HG03103 (cell line): ENCODE results near the gene NBPF14.
"Not testable (repeated sequence)": the region's sequence is repeated elsewhere in the genome, so short reads cannot be mapped to it uniquely, and the experiment has no call there.

ENCODE experiments used
- ATAC-seq: cut with Tn5 transposase; IDR thresholded peaks from one replicate; pipeline ENCODE4 v1.9.1; 2021; ENCODE audit warnings: low read depth; ENCODE audit not compliant: unreplicated experiment

Gene NBPF14, protein sequence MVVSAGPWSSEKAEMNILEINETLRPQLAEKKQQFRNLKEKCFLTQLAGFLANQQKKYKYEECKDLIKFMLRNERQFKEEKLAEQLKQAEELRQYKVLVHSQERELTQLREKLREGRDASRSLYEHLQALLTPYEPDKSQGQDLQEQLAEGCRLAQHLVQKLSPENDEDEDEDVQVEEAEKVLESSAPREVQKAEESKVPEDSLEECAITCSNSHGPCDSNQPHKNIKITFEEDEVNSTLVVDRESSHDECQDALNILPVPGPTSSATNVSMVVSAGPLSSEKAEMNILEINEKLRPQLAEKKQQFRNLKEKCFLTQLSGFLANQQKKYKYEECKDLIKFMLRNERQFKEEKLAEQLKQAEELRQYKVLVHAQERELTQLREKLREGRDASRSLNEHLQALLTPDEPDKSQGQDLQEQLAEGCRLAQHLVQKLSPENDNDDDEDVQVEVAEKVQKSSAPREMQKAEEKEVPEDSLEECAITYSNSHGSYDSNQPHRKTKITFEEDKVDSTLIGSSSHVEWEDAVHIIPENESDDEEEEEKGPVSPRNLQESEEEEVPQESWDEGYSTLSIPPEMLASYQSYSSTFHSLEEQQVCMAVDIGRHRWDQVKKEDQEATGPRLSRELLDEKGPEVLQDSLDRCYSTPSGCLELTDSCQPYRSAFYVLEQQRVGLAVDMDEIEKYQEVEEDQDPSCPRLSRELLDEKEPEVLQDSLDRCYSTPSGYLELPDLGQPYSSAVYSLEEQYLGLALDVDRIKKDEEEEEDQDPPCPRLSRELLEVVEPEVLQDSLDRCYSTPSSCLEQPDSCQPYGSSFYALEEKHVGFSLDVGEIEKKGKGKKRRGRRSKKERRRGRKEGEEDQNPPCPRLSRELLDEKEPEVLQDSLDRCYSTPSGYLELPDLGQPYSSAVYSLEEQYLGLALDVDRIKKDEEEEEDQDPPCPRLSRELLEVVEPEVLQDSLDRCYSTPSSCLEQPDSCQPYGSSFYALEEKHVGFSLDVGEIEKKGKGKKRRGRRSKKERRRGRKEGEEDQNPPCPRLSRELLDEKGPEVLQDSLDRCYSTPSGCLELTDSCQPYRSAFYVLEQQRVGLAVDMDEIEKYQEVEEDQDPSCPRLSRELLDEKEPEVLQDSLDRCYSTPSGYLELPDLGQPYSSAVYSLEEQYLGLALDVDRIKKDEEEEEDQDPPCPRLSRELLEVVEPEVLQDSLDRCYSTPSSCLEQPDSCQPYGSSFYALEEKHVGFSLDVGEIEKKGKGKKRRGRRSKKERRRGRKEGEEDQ (N-terminal part only)

DNA sequence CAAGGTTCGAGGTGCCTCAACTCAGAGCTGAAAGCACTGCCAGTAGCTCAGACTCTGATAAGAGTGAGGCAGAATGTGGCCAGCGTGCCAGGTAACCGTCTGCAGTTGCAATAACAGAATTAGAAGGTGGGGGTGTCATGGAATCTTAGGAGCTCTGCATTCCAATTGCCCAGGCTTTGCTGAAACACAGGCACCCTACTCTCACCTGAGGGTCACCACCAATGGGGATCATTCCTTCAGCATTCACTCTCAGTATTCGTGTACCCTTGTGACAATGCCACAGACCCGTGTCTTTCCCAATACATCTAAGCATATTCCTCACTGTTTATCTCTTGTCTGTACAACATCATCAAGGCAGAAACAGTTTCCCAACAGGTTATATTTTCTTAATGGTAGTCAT lies at the start of gene NBPF14:
Gene NBPF14 (minus strand): TSS at position 101 of the 400 bp plus-strand sequence. CDS start 294 bp downstream, outside the sequence.
- not testable (repeated sequence) for ATAC-seq

- ATAC-seq: not testable (repeated sequence)
These were observed 29.6 kb upstream of the NBPF14 start for GRCh38 chr1:148625451-148625850.

DNA sequence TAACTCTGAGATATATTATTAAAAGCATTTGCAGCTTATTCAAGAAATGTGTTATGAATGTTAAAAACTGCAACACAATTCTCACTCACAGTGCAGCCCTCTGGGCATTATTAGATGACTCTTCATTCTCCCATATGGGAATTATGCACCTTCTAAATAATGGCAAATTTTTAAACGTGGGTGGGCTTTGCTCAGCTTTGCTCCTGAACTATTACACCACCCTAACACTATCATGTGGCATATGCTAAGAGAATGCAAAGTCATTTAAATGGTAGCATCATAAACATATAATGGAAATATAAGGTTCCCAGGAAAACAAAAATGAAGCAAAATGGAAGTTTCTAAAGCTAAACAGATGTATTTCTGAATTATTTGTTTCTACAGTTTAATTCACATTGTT lies 22.4 kb upstream of the NBPF14 start:
- ATAC-seq: not testable (repeated sequence)

DNA sequence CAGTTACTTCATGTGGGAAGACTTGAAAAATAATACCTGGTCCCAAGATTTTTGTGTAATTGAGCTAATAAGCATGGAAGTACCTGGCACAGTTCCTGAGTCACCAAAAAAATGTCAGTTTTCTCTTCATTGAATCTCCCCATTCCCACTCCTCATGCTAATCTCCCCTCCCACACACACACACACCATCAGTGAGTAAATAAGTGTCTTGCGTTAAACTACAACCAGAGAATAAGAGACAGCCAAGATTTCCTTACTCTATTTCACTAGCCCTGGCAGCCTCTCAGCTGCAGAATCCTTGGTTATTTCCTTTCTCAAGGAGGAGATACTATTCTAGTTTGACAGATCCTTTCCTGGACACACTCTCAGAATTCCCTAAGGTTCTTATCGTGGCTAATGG lies 9.5 kb upstream of the NBPF14 start:
- not testable (repeated sequence) for ATAC-seq

DNA sequence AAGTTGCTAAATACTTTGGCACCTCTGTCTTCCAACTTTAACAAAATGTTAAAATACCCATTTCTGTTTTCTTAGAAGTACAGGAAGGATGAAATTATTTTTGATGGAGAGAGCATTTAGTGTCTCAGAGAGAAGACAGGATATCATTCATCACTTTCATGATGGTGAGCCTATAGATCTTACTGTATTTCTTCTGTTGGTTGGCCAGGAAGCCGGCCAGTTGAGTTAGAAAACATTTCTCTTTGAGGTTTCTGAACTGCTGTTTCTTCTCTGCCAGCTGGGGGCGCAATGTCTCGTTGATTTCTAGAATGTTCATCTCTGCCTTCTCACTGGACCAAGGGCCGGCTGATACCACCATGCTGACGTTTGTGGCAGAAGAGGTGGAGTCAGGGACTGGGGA lies 451 bp downstream of the NBPF14 start:
- ATAC-seq: not testable (repeated sequence)

DNA sequence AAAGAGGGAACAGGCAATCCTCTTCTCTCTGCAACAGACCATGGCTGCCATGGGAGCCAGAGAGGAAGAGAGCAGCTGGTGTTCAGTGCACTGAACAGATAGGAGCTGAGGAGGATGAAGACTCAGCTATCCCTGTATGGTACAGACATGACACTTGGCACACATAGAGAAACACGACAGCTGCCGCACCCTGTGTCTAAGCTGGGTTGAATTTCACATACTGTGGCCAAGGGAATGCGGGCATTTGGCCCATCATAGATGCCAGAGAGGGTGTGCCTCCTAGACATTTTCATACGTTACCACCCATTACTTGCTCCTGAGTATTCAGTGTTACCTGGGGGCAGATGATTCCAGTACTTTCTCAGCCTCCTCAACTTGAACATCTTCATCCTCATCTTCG lies 4.7 kb downstream of the NBPF14 start:
- not testable (repeated sequence) for ATAC-seq

GRCh38 chr1:148532158-148532557 lies 63.7 kb downstream of the NBPF14 start:
- ATAC-seq: not testable (repeated sequence)

DNA sequence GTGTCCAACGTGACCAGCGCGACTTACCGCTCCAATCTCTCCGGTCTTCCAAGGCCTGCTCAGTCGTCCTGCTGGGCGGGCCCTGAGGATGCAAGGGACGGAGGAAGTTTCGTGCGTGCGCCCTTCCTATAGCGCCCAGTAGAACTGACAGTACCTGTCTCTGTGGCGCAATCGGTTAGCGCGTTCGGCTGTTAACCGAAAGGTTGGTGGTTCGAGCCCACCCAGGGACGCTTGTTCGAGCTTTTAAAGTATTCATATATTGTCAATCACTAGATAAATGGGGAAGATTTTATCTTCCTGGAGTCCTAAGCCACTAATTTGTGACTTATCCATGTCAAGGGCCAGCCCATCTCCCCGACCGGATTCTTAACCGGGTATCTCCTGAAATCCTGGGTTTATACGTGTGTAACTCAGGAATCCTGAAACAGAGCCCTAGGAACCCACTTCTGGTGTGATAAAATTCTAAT lies 66.7 kb downstream of the NBPF14 start:
- not testable (repeated sequence) for ATAC-seq

DNA sequence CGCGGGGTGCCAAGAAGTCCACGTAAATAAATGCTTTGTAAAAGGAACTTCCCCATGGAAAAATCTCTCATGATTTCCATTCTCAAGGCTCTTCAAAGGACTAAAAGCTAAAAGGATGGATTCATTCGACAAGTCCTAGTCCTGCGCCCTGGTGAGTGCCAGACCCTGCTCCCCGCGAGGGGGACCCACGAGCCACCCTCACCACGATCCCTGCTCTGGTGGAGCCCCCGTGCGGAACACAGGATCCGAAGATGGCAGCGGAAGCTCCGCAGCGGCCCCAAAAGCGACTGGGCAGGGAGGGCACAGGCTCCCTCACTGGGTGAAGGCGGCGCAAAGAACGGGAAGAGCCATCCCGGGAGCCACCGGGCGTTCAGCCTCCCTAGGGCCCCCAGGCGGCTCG lies 67.2 kb downstream of the NBPF14 start:
- not testable (repeated sequence) for ATAC-seq

DNA sequence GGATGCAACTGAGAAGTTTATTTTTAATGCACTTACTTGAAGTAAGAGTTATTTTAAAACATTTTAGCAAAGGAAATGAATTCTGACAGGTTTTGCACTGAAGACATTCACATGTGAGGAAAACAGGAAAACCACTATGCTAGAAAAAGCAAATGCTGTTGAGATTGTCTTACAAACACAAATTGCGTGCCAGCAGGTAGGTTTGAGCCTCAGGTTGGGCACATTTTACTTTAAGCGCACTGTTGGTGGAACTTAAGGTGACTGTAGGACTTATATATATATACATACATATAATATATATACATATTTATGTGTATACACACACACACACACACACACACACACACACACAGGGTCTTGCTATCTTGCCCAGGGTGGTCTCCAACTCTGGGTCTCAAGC lies 69.2 kb downstream of the NBPF14 start:
- not testable (repeated sequence) for ATAC-seq

GRCh38 chr1:148523205-148524144 lies 72.3 kb downstream of the NBPF14 start:
- ATAC-seq: not testable (repeated sequence)

DNA sequence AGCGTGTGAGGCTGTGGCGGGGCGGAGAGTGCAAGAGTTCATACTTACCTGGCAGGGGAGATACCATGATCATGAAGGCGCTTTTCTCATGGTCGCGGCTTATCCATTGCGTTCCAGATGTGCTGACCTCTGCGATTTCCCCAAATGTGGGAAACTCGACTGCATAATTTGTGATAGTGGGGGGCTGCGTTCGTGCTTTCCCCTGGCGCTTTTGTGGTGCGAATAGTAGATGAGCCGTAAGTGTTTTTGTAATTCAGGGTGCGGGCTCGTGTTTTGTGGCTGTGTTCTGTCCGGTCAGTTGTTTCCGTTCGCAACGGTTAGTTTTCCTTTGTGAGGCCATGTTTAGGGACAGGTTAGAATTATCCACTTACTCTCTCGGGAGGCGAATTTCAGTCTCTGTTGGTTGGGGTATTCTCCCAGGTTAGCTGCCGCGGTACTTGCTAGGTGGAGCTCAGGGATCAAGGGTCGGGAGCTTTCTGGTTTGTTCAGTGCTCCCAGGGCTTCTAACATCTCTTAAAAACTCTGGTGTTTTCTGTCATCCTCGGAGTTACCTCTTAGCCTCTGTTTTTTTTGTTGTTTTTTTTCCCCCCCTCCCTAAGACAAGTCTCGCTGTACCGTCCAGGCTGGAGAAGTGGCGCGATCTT lies 73.1 kb downstream of the NBPF14 start:
- peak; percentile 81 for ATAC-seq

DNA sequence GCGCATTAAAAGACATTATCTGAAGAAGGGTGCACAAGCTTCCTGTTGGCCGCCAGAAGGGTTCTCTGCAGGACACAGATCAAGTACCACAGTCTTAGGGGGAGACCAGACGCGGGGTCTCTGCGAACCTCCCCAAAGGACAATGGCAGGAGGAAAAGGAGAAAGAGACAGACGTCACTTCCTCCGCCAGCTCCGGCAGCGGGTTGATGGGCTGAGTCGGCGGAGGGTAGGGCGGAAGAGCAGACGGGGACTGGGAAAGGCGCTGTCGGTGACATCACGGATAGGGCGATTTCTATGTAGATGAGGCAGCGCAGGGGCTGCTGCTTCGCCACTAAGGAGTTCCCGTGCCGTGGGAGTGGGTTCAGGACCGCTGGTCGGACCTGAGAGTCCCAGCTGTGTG lies 73.7 kb downstream of the NBPF14 start:
- not testable (repeated sequence) for ATAC-seq

DNA sequence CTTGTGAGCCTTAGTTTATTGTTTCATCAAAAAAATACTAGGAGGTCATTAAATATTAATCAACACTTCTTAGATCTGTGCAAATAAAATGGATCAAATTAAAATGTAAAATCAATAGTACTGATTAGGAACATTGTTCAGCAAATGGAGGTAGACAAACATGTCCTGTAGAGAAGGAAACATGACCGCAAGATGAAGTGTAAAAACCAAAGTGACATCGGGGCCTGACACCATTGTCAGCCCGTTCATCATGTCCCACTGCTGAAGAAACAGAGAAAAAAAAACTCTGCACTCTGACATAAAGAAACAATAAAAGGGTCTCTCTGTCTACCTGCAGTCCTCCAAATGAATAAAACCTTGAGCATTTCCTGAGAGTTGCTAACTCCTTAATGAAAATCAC lies 81.5 kb downstream of the NBPF14 start:
- ATAC-seq: not testable (repeated sequence)

DNA sequence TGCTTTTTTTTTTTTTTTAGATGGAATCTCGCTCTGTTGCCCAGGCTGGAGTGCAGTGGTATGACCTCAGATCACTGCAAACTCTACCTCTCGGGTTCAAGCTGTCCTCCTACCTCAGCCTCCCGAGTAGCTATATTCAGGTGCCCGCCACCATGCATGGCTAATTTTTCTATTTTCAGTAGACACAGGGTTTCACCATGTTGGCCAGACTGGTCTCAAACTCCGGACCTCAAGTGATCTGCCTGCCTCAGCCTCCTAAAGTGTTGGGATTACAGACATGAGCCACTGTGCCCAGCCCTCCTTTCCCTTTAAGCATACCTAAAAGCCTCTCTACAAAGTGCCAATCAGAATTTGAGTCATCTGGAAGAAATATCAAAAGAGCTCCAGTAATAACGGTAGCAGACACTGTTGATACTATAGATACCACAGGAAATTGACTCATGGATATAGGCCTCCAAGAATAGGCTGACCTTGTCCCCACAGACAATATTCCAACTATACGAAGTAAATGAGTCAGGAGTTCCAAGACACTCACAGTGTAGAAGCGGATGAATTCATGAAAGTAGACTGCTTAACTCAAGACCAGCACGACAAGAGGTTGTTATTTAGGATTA lies 83.1 kb downstream of the NBPF14 start:
- not testable (repeated sequence) for ATAC-seq

DNA sequence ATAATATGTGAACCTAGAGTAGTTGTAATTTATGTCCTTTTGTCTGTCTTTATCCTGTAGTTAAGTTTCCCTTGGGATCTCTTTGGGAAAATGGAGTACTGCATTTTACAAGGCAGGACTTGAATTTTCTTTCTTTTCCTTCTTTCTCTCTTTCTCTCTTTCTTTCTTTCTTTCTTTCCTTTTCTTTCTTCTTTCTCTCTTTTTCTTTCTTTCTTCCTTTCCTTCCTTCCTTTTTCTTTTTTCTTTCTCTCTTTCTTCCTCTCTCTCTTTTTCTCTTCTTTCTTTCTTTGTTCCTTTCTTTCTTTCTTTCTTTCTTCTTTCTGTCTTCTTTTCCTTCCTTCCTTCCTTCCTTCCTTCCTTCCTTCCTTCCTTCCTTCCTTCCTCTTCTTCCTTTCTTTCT lies 101.9 kb downstream of the NBPF14 start:
- ATAC-seq: not testable (repeated sequence)

GRCh38 chr1:148483029-148483428 lies 112.8 kb downstream of the NBPF14 start, which contains the start of gene PPIAL4G:
TSS of gene PPIAL4G (minus strand) at chr1:148483302. CDS start at chr1:148483252, 50 bp downstream.
- ATAC-seq: not testable (repeated sequence)
